Measurements from ENCODE around the gene SLC40A1. TPM values are rescaled to one million over a fixed set of nuclear protein-coding genes. Genes with fewer than 3 reads are reported as not detected.

SLC40A1 gene
- total and polyA plus RNA-seq, 4 donors = 48.8 to 170 (median 103) TPM

GRCh38 chr2:189527812-189528592 is 52.6 kb downstream of the SLC40A1 start:
- no peak for ATAC-seq (ENCODE audit: low FRiP score)
- H3K27me3 ChIP-seq (ENCODE audit: control insufficient read depth in 1 of 2, insufficient read depth in 2 of 2, low read length in 1 of 2) = no peaks in the 10 kb centered on the region
- H3K27ac ChIP-seq (ENCODE audit: low read depth in 1 of 2, low read length in 2 of 2) = no peak overlapping the region
- 43 to 55% methylated on average over 1 of the region's 1 CpG for WGBS, 2 donors
- H3K4me1 ChIP-seq (ENCODE audit: control insufficient read depth in 1 of 2, insufficient read depth in 2 of 2, low read length in 2 of 2) = no peaks in the 10 kb centered on the region
- intact Hi-C loops (cut with DNase I) = no loop called here
- no peak for DNase-seq
- no peaks in the 10 kb centered on the region for H3K9me3 ChIP-seq (ENCODE audit: control insufficient read depth, low read length)
- H3K4me3 ChIP-seq (ENCODE audit: low read length in 2 of 2) = no peak overlapping the region
- H3K36me3 ChIP-seq (ENCODE audit: control insufficient read depth in 1 of 2, insufficient read depth in 2 of 2, low read length in 1 of 2) = no peaks in the 10 kb centered on the region

GRCh38 chr2:189527041-189527750 is 53.4 kb downstream of the SLC40A1 start:
- no peak for DNase-seq
- Histone ChIP-seq H3K4me3 (ENCODE audit: low read length in 2 of 2) (no peak overlapping the region), H3K27me3 (ENCODE audit: control insufficient read depth in 1 of 2, insufficient read depth in 2 of 2, low read length in 1 of 2) (no peaks in the 10 kb centered on the region), H3K4me1 (ENCODE audit: control insufficient read depth in 1 of 2, insufficient read depth in 2 of 2, low read length in 2 of 2) (peaks cover 4% of the 10 kb centered on the region in 2 donors), H3K9me3 (ENCODE audit: control insufficient read depth, low read length) (no peaks in the 10 kb centered on the region), H3K36me3 (ENCODE audit: control insufficient read depth in 1 of 2, insufficient read depth in 2 of 2, low read length in 1 of 2) (no peaks in the 10 kb centered on the region), H3K27ac (ENCODE audit: low read depth in 1 of 2, low read length in 2 of 2) (no peak overlapping the region)
- intact Hi-C loops (cut with DNase I) = no loop called here
- peak; percentile 53 for ATAC-seq (ENCODE audit: low FRiP score)
- WGBS, 2 donors = 56 to 57% methylated on average over 13 of the region's 13 CpGs

GRCh38 chr2:189526241-189526640 is 54.3 kb downstream of the SLC40A1 start:
- no peak overlapping the region for H3K4me3 ChIP-seq (ENCODE audit: low read length in 2 of 2)
- ATAC-seq (ENCODE audit: low FRiP score) (no peak), DNase-seq (no peak)
- 95 to 96% methylated on average over 2 of the region's 2 CpGs for WGBS, 2 donors
- no peaks in the 10 kb centered on the region for H3K36me3 ChIP-seq (ENCODE audit: control insufficient read depth in 1 of 2, insufficient read depth in 2 of 2, low read length in 1 of 2)
- H3K4me1 ChIP-seq (ENCODE audit: control insufficient read depth in 1 of 2, insufficient read depth in 2 of 2, low read length in 2 of 2) = peaks cover 4% of the 10 kb centered on the region in 2 donors
- H3K27me3 ChIP-seq (ENCODE audit: control insufficient read depth in 1 of 2, insufficient read depth in 2 of 2, low read length in 1 of 2) = no peaks in the 10 kb centered on the region
- H3K27ac ChIP-seq (ENCODE audit: low read depth in 1 of 2, low read length in 2 of 2) = no peak overlapping the region
- no peaks in the 10 kb centered on the region for H3K9me3 ChIP-seq (ENCODE audit: control insufficient read depth, low read length)
- intact Hi-C loops (cut with DNase I) = no loop called here

GRCh38 chr2:189524746-189525145 is 55.8 kb downstream of the SLC40A1 start:
- Histone ChIP-seq H3K4me1 (ENCODE audit: control insufficient read depth in 1 of 2, insufficient read depth in 2 of 2, low read length in 2 of 2) (peaks cover 4% of the 10 kb centered on the region in 2 donors), H3K27me3 (ENCODE audit: control insufficient read depth in 1 of 2, insufficient read depth in 2 of 2, low read length in 1 of 2) (no peaks in the 10 kb centered on the region), H3K36me3 (ENCODE audit: control insufficient read depth in 1 of 2, insufficient read depth in 2 of 2, low read length in 1 of 2) (no peaks in the 10 kb centered on the region), H3K4me3 (ENCODE audit: low read length in 2 of 2) (no peak overlapping the region), H3K27ac (ENCODE audit: low read depth in 1 of 2, low read length in 2 of 2) (no peak overlapping the region), H3K9me3 (ENCODE audit: control insufficient read depth, low read length) (no peaks in the 10 kb centered on the region)
- no peak for ATAC-seq (ENCODE audit: low FRiP score)
- 87 to 89% methylated on average over 4 of the region's 4 CpGs for WGBS, 2 donors
- intact Hi-C loops (cut with DNase I) = no loop called here
- DNase-seq = no peak

- Histone ChIP-seq H3K27ac (ENCODE audit: low read depth in 1 of 2, low read length in 2 of 2) (peak overlapping the region; percentile 28 to 60), H3K27me3 (ENCODE audit: control insufficient read depth in 1 of 2, insufficient read depth in 2 of 2, low read length in 1 of 2) (no peaks in the 10 kb centered on the region), H3K4me1 (ENCODE audit: control insufficient read depth in 1 of 2, insufficient read depth in 2 of 2, low read length in 2 of 2) (peaks cover 4% of the 10 kb centered on the region in 2 donors), H3K4me3 (ENCODE audit: low read length in 2 of 2) (no peak overlapping the region), H3K9me3 (ENCODE audit: control insufficient read depth, low read length) (no peaks in the 10 kb centered on the region), H3K36me3 (ENCODE audit: control insufficient read depth in 1 of 2, insufficient read depth in 2 of 2, low read length in 1 of 2) (no peaks in the 10 kb centered on the region)
- ATAC-seq (ENCODE audit: low FRiP score) (peak; percentile 61), DNase-seq (no peak)
- WGBS, 2 donors = 12 to 17% methylated on average over 5 of the region's 5 CpGs
- intact Hi-C loops (cut with DNase I) = no loop called here
Observed at GRCh38 chr2:189522435-189523151, 58.0 kb downstream of the SLC40A1 start.

GRCh38 chr2:189521699-189522434 is 58.7 kb downstream of the SLC40A1 start:
- H3K27ac ChIP-seq (ENCODE audit: low read depth in 1 of 2, low read length in 2 of 2) = no peak overlapping the region
- H3K4me3 ChIP-seq (ENCODE audit: low read length in 2 of 2) = no peak overlapping the region
- ATAC-seq (ENCODE audit: low FRiP score) (no peak), DNase-seq (no peak)
- no peaks in the 10 kb centered on the region for H3K36me3 ChIP-seq (ENCODE audit: control insufficient read depth in 1 of 2, insufficient read depth in 2 of 2, low read length in 1 of 2)
- H3K4me1 ChIP-seq (ENCODE audit: control insufficient read depth in 1 of 2, insufficient read depth in 2 of 2, low read length in 2 of 2) = peaks cover 4% of the 10 kb centered on the region in 2 donors
- intact Hi-C loops (cut with DNase I) = no loop called here
- no peaks in the 10 kb centered on the region for H3K27me3 ChIP-seq (ENCODE audit: control insufficient read depth in 1 of 2, insufficient read depth in 2 of 2, low read length in 1 of 2)
- 97 to 99% methylated on average over 2 of the region's 2 CpGs for WGBS, 2 donors
- no peaks in the 10 kb centered on the region for H3K9me3 ChIP-seq (ENCODE audit: control insufficient read depth, low read length)

- H3K36me3 ChIP-seq (ENCODE audit: control insufficient read depth in 1 of 2, insufficient read depth in 2 of 2, low read length in 1 of 2) = no peaks in the 10 kb centered on the region
- no peak overlapping the region for H3K4me3 ChIP-seq (ENCODE audit: low read length in 2 of 2)
- H3K4me1 ChIP-seq (ENCODE audit: control insufficient read depth in 1 of 2, insufficient read depth in 2 of 2, low read length in 2 of 2) = peaks cover 4 to 5% of the 10 kb centered on the region in 2 donors
- no peaks in the 10 kb centered on the region for H3K27me3 ChIP-seq (ENCODE audit: control insufficient read depth in 1 of 2, insufficient read depth in 2 of 2, low read length in 1 of 2)
- no peak for DNase-seq
- no peaks in the 10 kb centered on the region for H3K9me3 ChIP-seq (ENCODE audit: control insufficient read depth, low read length)
- intact Hi-C loops (cut with DNase I) = no loop called here
- no peak for ATAC-seq (ENCODE audit: low FRiP score)
- 84 to 86% methylated on average over 6 of the region's 6 CpGs for WGBS, 2 donors
- H3K27ac ChIP-seq (ENCODE audit: low read depth in 1 of 2, low read length in 2 of 2) = no peak overlapping the region
Observed at GRCh38 chr2:189519631-189520387, 60.8 kb downstream of the SLC40A1 start.
